HG03139 (cell line): Measurements from ENCODE around the gene ARHGAP30.
A peak's percentile ranks its signal among the peaks of the same experiment; 100 is the strongest.
"Not testable (repeated sequence)": the region's sequence is repeated elsewhere in the genome, so short reads cannot be mapped to it uniquely, and the experiment has no call there.

Experiments
- ATAC-seq: cut with Tn5 transposase; IDR thresholded peaks from one replicate; pipeline ENCODE4 v1.9.1; 2021; ENCODE audit not compliant: unreplicated experiment

The ARHGAP30 gene

DNA sequence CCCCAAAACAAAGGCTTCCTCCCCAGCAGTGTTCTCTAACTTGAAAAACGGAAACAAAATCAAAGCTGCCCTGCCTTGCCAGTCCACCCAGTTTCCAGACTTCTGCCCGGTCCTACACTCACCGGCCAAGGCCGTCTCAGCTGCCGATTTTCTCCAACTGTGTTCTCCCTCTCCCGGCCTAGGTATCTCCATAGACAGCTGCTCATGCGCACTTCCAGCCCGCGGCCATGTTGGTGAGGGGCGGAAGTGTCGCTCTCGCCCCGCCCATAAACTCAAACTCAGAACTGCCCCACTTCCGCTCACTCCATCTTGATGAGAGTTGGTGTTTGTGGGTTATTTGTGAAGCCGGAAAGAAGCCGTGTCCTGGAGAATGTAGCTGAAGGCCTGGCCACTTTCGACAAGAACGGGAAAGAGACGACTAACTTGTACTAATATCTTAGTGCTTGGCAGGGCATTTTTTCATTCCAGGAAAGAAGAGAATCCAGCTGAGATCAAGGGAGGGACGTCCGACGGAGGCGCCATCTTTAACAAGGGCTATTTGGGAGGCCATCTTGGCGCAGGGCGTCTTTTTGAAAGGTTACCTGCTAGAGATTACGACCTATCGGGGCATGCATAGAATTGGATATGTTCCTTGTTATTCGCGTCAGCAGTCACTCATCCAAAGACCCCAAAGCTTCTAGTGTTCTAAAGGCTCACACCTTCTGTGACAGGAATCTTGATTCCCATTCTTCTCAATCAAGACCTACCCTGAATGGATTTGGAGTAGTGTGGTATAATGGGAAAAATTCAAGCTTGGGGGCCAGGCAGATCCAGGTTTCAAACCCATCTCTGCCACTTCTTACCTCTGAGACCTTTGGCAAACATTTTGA lies 23.7 kb downstream of the ARHGAP30 start, which contains the start of gene USF1:
TSS of gene USF1 (minus strand) at position 242 of the 869 bp plus-strand sequence. CDS start 2,702 bp downstream, outside the sequence.
- ATAC-seq: peak; percentile 64

GRCh38 chr1:161044908-161045735 lies 24.6 kb downstream of the ARHGAP30 start:
- peak; percentile 44 for ATAC-seq

GRCh38 chr1:161044535-161044907 lies 25.2 kb downstream of the ARHGAP30 start:
- no peak for ATAC-seq

- ATAC-seq: no peak
Measured at GRCh38 chr1:161039546-161039945, 30.1 kb downstream of the ARHGAP30 start.

DNA sequence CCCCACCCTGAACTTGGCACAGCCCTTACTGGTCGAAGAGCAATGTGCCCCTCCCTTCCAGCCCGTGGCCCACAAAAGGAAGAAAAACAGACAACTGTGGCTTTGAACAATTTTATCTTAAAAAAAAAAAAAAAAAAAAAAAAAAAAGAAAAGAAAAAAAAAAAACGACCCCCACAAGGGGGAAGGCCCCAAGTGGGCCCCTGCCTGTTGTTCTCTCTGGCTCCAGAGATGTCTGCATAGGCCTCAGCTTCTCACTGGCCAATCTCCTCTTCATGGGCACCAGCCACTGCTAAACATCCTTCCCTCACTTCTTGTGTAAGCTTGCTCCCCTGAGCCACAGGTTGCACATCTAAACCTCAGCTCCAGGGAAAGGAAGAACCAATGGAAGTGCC lies 30.5 kb downstream of the ARHGAP30 start:
- no peak for ATAC-seq

DNA sequence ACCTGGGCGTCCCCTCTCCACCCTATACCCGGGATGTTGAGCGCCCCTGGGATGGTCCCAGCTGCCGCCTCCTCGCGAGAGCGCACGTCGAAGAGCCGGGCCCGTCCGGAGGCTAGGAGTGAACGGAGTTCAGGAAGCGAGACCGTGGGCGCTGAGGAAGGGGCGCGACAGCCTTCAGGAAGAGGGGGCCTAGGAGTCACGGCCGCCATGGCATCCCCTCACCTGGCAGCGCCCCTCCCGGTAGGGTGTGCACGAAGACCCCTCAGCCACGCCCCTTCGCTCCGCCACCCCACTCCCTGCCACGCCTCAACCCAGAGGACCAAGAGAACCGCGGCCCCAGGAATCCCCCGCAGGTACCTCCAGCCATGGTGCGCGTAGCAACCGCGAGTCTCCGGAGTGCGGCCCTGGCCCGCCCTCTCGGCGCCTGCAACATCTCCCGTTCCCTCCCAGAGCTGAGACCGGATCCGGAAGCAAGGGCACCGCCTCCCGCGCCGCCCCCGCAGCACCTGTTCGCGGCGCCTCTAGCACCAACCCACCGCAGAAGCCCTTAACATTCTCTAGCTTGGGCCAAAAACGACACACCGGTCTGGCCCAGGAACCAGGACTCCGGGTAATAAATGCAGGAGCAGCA lies 31.1 kb downstream of the ARHGAP30 start, which contains the start of gene TSTD1:
TSS of gene TSTD1 (minus strand) at position 442 of the 631 bp plus-strand sequence. CDS start at position 367, 75 bp downstream.
- peak; percentile 79 for ATAC-seq

DNA sequence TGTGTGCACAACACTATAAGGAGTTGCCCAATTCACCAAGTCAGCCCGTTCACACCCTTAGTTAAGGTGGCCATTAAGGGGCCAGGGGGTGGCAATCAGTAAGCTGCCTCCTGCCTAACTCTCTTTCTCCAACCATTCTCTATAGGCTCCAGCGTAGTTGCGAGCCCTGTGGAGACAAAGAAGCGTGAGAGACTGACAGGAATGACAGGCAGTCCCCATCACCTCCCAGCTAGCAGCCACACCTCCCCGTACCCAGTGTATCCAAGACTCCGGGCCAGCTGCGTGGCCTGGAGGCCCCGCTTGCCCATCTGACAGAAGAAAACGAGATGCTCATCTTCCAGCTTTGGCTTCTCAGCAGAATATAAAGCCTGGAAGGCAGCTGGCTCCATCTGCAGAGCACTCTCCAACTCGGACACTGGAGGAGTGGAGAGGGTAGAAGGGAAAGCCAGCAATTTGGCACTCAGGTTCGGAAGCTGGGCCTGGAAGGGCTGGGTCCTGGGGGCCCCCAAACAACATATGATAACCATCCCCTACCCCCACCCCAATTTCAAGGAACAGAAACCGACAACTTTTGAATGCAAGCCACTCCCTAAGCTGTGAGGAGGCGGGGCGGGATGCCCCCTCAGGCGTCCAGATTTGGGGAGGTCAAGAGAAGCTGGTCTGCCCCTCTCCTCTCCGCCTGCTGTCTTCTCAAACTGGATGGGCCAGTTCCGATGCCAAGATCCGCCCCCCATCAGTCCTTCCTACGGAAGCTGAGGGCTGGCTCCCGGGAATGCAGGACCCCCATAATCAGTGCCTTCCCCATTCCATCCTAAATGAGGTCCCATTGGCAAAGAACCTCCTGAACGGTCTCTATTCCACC lies 31.8 kb downstream of the ARHGAP30 start:
- ATAC-seq: no peak

DNA sequence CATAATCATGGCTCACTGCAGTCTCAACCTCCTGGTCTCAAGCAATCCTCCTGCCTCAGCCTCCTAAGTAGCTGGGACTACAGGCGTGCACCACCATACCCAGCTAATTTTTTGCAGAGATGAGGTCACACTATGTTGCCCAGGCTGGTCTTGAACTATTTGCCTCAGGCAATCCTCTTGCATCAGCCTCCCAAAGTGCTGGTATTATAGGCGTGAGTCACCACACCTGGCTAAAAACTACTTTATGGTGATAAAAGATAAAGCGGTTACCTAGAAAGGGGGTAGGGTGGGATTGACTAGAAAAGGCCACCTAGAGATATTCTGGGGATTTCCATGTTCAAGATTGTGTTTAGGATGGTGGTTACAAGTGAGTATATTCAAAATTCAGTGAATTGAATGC lies 35.9 kb downstream of the ARHGAP30 start:
- ATAC-seq: no peak

DNA sequence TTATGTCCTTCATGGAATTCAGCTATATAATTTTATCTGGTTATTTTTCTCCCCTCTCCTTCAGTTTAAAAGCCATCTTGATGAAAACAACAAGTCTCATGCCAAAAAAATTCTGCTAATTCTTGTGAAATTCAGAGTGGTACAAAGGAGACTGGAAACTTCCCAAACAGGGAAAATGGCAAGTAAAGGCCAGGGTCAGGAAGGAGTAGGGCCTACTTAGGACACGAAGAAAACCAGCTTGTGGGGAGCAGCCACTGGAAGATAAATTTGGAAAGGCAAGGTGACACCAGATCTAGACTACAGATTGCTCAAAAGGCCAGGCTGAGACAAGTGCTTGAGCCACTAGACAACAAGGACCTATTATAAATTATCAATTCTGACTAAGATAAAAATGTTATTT lies 37.3 kb downstream of the ARHGAP30 start:
- no peak for ATAC-seq

DNA sequence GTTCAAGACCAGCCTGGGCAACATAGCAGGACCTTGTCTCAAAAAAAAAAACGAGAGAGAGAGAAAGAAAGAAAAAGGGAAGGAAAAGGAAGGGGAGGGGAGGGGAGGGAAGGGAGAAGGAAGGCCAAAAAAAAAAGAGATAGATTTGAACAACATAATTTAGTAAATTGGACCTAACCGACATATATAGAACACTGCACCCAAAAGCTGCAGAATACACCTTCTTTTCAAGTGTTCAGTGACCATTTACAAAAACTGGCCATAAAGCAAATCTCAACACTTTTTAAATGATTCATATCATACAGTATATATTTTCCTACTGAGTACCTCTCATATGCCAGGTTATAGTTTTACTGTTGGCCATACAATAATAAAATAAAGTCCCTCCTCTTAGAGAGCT lies 37.8 kb downstream of the ARHGAP30 start:
- no peak for ATAC-seq

- ATAC-seq: not testable (repeated sequence)
Measured at GRCh38 chr1:161029466-161029865, 40.2 kb downstream of the ARHGAP30 start.

- not testable (repeated sequence) for ATAC-seq
Measured at GRCh38 chr1:161026954-161027353, 42.7 kb downstream of the ARHGAP30 start.

DNA sequence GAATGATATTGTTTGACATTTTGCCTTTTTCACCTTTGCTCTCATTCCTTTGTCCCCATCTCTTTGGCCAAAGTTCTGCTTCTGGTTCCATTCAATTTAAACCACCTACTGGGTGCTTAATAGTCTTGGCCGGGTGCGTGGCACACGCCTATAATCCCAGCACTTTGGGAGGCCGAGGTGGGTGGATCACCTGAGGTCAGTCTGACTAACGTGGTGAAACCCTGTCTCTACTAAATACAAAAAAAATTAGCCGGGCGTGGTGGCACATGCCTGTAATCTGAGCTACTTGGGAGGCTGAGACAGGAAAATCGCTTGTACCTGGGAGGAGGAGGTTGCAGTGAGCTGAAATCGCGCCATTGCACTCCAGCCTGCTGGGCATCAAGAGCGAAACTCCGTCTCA lies 47.3 kb downstream of the ARHGAP30 start:
- not testable (repeated sequence) for ATAC-seq

DNA sequence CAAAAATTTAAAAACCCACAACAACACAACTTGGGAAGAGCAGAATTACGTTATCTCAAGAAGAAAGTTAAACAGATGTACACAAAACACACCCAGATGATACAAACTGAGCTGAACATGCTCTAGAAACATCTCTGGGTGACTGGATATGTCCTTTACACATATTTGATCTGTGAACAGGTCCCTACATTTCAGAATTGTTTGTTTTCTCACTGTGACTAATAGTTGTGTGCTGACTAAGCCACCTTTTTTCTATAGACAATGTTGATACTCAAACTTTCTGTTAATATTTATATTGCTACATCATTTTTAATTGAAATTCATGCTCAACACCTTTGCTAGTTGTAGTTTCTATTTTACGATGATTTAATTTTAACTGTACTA lies 47.7 kb downstream of the ARHGAP30 start:
- no peak for ATAC-seq

DNA sequence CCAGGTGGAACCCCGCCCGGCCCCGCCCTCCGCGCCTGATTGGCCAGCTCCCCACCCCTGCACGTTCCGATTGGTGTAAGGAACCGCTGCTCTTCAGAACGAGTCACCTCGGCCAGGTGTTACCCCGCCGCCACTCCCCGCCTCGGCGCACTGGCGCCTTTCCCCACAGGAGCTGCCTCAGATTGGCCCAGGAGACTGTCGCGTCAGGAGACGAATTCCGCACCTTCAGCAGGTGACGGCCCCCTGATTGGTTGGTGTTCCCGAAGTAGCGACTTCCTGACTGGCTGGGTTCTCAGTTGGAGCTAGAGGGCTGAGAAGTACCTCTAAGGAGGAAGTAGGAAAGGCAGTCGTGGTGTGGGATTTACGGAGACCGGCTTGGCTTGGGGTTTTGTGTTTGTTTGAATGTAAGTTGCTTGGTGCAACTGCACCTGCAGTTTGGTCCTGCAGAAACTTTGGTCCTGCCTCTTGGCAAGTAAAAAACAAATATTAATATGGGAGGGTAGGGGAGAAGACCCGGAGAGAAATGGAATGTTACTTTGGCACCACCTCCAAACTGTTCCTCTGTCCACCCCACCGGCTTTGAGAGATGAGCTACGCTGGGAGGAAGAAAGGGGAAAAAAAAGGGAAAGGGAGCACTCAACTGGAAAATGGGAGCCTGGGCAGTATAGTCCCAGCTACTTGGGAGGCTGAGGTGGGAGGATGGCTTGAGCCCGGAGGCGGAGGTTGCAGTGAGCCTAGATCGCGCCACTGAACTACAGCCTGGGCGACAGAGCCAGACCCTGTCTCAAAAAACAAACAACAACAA lies 48.3 kb downstream of the ARHGAP30 start:
- ATAC-seq: peak; percentile 83

DNA sequence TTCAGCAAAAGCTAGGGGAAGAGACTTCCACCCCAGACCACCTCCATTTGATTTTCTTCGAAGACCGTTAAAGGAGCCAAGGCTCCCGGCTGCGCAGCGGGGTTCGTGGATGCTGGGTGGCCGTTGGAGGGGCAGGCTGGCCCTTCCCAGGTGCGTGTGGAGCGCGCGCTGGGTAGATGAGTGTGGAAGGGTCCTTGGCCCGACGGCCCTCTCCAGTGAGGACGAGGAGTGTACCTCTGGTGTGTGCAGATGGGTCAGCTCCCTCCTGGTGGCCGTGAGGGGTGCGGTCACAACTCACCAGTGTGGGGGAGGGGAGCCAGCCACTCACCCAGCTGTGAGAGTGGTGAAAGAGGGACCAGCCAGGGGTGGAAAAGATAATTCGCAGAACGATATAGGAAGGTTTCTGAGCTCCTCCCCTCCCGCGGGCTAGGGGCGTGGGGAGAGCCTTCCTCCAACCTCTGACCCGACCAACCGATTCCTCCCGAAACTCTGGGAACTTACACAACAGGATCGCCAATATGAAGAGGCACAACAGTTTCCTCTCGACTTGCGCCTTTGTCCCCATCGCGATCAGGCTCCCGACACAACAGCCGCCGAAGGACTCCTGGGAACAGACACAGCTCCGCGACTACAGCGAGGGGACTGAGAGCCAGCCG lies 49.1 kb downstream of the ARHGAP30 start, which contains the start of gene F11R:
TSS of gene F11R (minus strand) at position 644 of the 656 bp plus-strand sequence. CDS start at position 565, 79 bp downstream.
- peak; percentile 40 for ATAC-seq

GRCh38 chr1:161019751-161020495 lies 49.8 kb downstream of the ARHGAP30 start:
- no peak for ATAC-seq

DNA sequence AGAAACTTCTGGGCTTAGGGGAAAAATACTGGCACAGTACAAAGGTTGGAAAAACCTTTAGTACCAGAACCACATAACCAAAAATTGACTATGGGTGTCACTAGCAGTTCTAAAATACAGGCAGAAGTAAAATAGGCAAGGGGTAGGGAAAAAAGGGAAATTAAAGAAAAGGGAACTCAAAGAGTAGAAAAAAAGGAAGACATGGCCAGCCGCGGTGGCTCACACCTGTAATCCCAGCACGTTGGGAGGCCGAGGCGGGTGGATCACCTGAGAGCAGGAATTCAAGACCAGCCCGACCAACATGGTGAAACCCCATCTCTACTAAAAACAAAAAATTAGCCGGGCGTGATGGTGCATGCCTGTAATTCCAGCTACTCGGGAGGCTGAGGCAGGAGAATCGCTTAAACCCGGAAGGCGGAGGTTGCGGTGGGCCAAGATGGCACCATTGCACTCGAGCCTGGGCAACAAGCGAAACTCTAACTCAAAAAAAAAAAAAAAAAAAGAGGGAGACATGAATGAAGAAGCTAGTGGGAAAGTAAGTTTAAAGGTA lies 50.5 kb downstream of the ARHGAP30 start:
- not testable (repeated sequence) for ATAC-seq
